ENCODE data around the gene HNRNPLL.
A peak's percentile ranks its signal among the peaks of the same experiment; 100 is the strongest.
"Not testable (repeated sequence)": the region's sequence is repeated elsewhere in the genome, so short reads cannot be mapped to it uniquely, and the experiment has no call there.

Gene HNRNPLL

DNA sequence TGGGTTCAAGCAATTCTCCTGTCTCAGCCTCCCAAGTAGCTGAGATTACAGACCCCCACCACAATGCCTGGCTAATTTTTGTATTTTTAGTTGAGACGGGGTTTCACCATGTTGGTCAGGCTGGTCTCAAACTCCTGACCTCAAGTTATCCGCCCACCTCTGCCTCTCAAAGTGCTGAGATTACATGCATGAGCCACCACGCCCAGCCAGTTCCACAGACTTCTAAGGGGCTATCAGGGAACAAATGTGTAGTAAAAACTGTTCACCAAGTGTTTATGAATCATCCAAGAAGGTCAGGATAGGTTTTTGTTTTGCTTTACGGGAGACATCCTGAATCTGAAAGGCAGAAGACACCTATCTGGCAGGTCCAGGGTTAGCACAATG is 60.5 kb downstream of the HNRNPLL start:
- H2BK120ac ChIP-seq (ENCODE audit: insufficient read depth, low read length, poor library complexity) = peak overlapping the region; percentile 37
- H3K9ac ChIP-seq (ENCODE audit: low read length); H3K9me3 ChIP-seq (ENCODE audit: insufficient read depth, low read depth, low read length); H3K36me3 ChIP-seq (ENCODE audit: control insufficient read depth in 1 of 2, insufficient read depth in 2 of 2, low read length in 2 of 2); H3K18ac ChIP-seq (ENCODE audit: low read length); H2AFZ ChIP-seq (ENCODE audit: insufficient read depth, low read length, poor library complexity); H3K4me3 ChIP-seq (ENCODE audit: low read depth, low read length); H3K79me1 ChIP-seq (ENCODE audit: low read length); H3K27me3 ChIP-seq (ENCODE audit: insufficient read depth, low read length); H4K12ac ChIP-seq (ENCODE audit: low read depth, low read length); H3K14ac ChIP-seq (ENCODE audit: low read length); H2AK5ac ChIP-seq (ENCODE audit: low read length); H3K4me2 ChIP-seq (ENCODE audit: low read length); H4K91ac ChIP-seq (ENCODE audit: low read depth, low read length); H3K79me2 ChIP-seq (ENCODE audit: control insufficient read depth, insufficient read depth, low read length, poor library complexity); DNase-seq; H3K23ac ChIP-seq (ENCODE audit: low read length); H3K4me1 ChIP-seq (ENCODE audit: control insufficient read depth in 1 of 2, insufficient read depth in 2 of 2, low read length in 2 of 2); H4K8ac ChIP-seq (ENCODE audit: low read depth, low read length): not testable (repeated sequence)
- peak overlapping the region; percentile 2 for H3K4ac ChIP-seq (ENCODE audit: low read depth, low read length)
- H2BK12ac ChIP-seq (ENCODE audit: low read length) = peak overlapping the region; percentile 50
- H2BK5ac ChIP-seq (ENCODE audit: low read depth, low read length, poor library complexity) = peak overlapping the region; percentile 45
- WGBS (ENCODE audit: extremely low coverage, insufficient coverage, insufficient read length) = no CpG with 5 or more reads among the region's 4 CpGs
- H3K27ac ChIP-seq (ENCODE audit: low read depth, low read length) = peak overlapping the region; percentile 74

- WGBS (ENCODE audit: extremely low coverage, insufficient coverage, insufficient read length) = no CpG with 5 or more reads among the region's 5 CpGs
- Histone ChIP-seq H3K18ac (ENCODE audit: low read length) (no peak overlapping the region), H3K4me3 (ENCODE audit: low read depth, low read length) (no peak overlapping the region), H3K9ac (ENCODE audit: low read length) (no peak overlapping the region), H4K12ac (ENCODE audit: low read depth, low read length) (no peak overlapping the region), H3K27me3 (ENCODE audit: insufficient read depth, low read length) (no peaks in the 10 kb centered on the region), H3K9me3 (ENCODE audit: insufficient read depth, low read depth, low read length) (no peaks in the 10 kb centered on the region), H3K4me2 (ENCODE audit: low read length) (no peak overlapping the region), H3K4me1 (ENCODE audit: control insufficient read depth in 1 of 2, insufficient read depth in 2 of 2, low read length in 2 of 2) (peaks cover 0 to 6% of the 10 kb centered on the region in 2 experiments), H2BK120ac (ENCODE audit: insufficient read depth, low read length, poor library complexity) (no peak overlapping the region), H3K27ac (ENCODE audit: low read depth, low read length) (no peak overlapping the region), H2AFZ (ENCODE audit: insufficient read depth, low read length, poor library complexity) (no peak overlapping the region), H4K91ac (ENCODE audit: low read depth, low read length) (no peak overlapping the region), H2BK12ac (ENCODE audit: low read length) (no peak overlapping the region), H3K14ac (ENCODE audit: low read length) (no peak overlapping the region), H3K36me3 (ENCODE audit: control insufficient read depth in 1 of 2, insufficient read depth in 2 of 2, low read length in 2 of 2) (no peaks in the 10 kb centered on the region), H2BK5ac (ENCODE audit: low read depth, low read length, poor library complexity) (no peak overlapping the region), H2AK5ac (ENCODE audit: low read length) (no peak overlapping the region), H4K8ac (ENCODE audit: low read depth, low read length) (no peak overlapping the region), H3K4ac (ENCODE audit: low read depth, low read length) (no peak overlapping the region), H3K79me2 (ENCODE audit: control insufficient read depth, insufficient read depth, low read length, poor library complexity) (no peaks in the 10 kb centered on the region), H3K79me1 (ENCODE audit: low read length) (peaks cover 5% of the 10 kb centered on the region), H3K23ac (ENCODE audit: low read length) (no peak overlapping the region)
- DNase-seq = no peak
Observed at GRCh38 chr2:38540580-38541286, 62.0 kb downstream of the HNRNPLL start.

- H3K14ac ChIP-seq (ENCODE audit: low read length) = no peak overlapping the region
- H2BK120ac ChIP-seq (ENCODE audit: insufficient read depth, low read length, poor library complexity) = no peak overlapping the region
Observed at GRCh38 chr2:38539086-38539485, 63.6 kb downstream of the HNRNPLL start.

DNA sequence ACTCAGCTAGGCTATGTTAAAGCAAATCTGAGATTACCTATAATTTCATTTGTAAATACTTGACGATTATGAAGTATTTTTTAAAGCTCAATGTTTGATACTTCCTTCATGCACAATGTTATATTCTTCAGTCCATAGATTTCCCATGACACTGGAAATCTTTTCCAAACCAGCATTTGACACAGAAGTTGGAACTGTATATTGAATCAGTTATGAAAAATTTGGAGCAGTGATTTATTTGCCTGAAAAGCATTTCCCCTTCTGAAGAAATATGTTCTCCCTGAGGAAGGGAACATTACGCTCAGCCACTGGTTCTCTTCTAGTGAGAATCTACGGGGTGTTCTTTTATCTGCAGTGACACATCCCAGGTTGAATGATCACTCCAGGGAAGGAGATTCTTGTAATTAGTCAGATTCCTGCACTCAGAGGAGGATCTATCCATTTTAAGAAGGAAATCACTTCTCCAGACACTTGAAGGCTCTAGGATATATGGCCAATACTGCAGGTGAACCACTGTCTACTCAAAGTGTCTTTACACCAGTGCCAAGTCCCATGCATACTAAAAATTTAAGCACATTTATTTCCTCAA is 64.7 kb downstream of the HNRNPLL start:
- Histone ChIP-seq H2BK5ac (ENCODE audit: low read depth, low read length, poor library complexity) (no peak overlapping the region), H3K9me3 (ENCODE audit: insufficient read depth, low read depth, low read length) (no peaks in the 10 kb centered on the region), H3K79me1 (ENCODE audit: low read length) (no peaks in the 10 kb centered on the region), H2BK12ac (ENCODE audit: low read length) (no peak overlapping the region), H3K79me2 (ENCODE audit: control insufficient read depth, insufficient read depth, low read length, poor library complexity) (no peaks in the 10 kb centered on the region), H3K36me3 (ENCODE audit: control insufficient read depth in 1 of 2, insufficient read depth in 2 of 2, low read length in 2 of 2) (no peaks in the 10 kb centered on the region), H4K91ac (ENCODE audit: low read depth, low read length) (no peak overlapping the region), H3K4me3 (ENCODE audit: low read depth, low read length) (no peak overlapping the region), H3K4me1 (ENCODE audit: control insufficient read depth in 1 of 2, insufficient read depth in 2 of 2, low read length in 2 of 2) (peaks cover 0 to 3% of the 10 kb centered on the region in 2 experiments), H3K14ac (ENCODE audit: low read length) (no peak overlapping the region), H3K18ac (ENCODE audit: low read length) (no peak overlapping the region), H3K4ac (ENCODE audit: low read depth, low read length) (no peak overlapping the region), H2AFZ (ENCODE audit: insufficient read depth, low read length, poor library complexity) (no peak overlapping the region), H3K27ac (ENCODE audit: low read depth, low read length) (no peak overlapping the region), H4K8ac (ENCODE audit: low read depth, low read length) (no peak overlapping the region), H2BK120ac (ENCODE audit: insufficient read depth, low read length, poor library complexity) (no peak overlapping the region), H3K27me3 (ENCODE audit: insufficient read depth, low read length) (no peaks in the 10 kb centered on the region), H3K23ac (ENCODE audit: low read length) (no peak overlapping the region), H3K4me2 (ENCODE audit: low read length) (no peak overlapping the region), H4K12ac (ENCODE audit: low read depth, low read length) (no peak overlapping the region), H3K9ac (ENCODE audit: low read length) (no peak overlapping the region), H2AK5ac (ENCODE audit: low read length) (no peak overlapping the region)
- WGBS (ENCODE audit: extremely low coverage, insufficient coverage, insufficient read length) = no CpG with 5 or more reads among the region's 3 CpGs
- DNase-seq = no peak

More at GRCh38 chr2:38539086-38539485, 63.6 kb downstream of the HNRNPLL start:
- no peak overlapping the region for H2BK5ac ChIP-seq (ENCODE audit: low read depth, low read length, poor library complexity)
- H2AFZ ChIP-seq (ENCODE audit: insufficient read depth, low read length, poor library complexity) = no peak overlapping the region
- no peak overlapping the region for H2AK5ac ChIP-seq (ENCODE audit: low read length)
- peaks cover 5% of the 10 kb centered on the region for H3K79me1 ChIP-seq (ENCODE audit: low read length)
- H3K9ac ChIP-seq (ENCODE audit: low read length) = no peak overlapping the region
- DNase-seq = no peak
- no peak overlapping the region for H3K4me2 ChIP-seq (ENCODE audit: low read length)
- no peak overlapping the region for H3K4me3 ChIP-seq (ENCODE audit: low read depth, low read length)
- no peak overlapping the region for H2BK12ac ChIP-seq (ENCODE audit: low read length)
- H4K12ac ChIP-seq (ENCODE audit: low read depth, low read length) = no peak overlapping the region
- no peaks in the 10 kb centered on the region for H3K9me3 ChIP-seq (ENCODE audit: insufficient read depth, low read depth, low read length)
- WGBS (ENCODE audit: extremely low coverage, insufficient coverage, insufficient read length) = no CpG with 5 or more reads among the region's 5 CpGs
- no peak overlapping the region for H3K23ac ChIP-seq (ENCODE audit: low read length)
- peaks cover 0 to 6% of the 10 kb centered on the region in 2 experiments for H3K4me1 ChIP-seq (ENCODE audit: control insufficient read depth in 1 of 2, insufficient read depth in 2 of 2, low read length in 2 of 2)
- no peak overlapping the region for H3K27ac ChIP-seq (ENCODE audit: low read depth, low read length)
- no peaks in the 10 kb centered on the region for H3K79me2 ChIP-seq (ENCODE audit: control insufficient read depth, insufficient read depth, low read length, poor library complexity)
- no peak overlapping the region for H4K8ac ChIP-seq (ENCODE audit: low read depth, low read length)
- no peak overlapping the region for H3K18ac ChIP-seq (ENCODE audit: low read length)
- no peak overlapping the region for H4K91ac ChIP-seq (ENCODE audit: low read depth, low read length)
- no peak overlapping the region for H3K4ac ChIP-seq (ENCODE audit: low read depth, low read length)
- no peaks in the 10 kb centered on the region for H3K27me3 ChIP-seq (ENCODE audit: insufficient read depth, low read length)
- H3K36me3 ChIP-seq (ENCODE audit: control insufficient read depth in 1 of 2, insufficient read depth in 2 of 2, low read length in 2 of 2) = no peaks in the 10 kb centered on the region

Measured in trophoblast cell (in vitro differentiated cells and primary cell).